K562 (cell line): ENCODE measurements around the gene RNU1-2.

Experiments
- CHD2 ChIP-seq: IDR thresholded peaks from 2 replicates; pipeline ENCODE4 v1.6.1; 2011; ENCODE audit warnings: low read depth, low read length
- FOXK2 ChIP-seq, 2 experiments: fragments of 450-650 bp; IDR thresholded peaks in 1 of 2; conservative IDR thresholded peaks in 1 of 2; 2 replicates each; pipeline ENCODE4 v1.6.1; 2016; ENCODE audit warnings: low read depth in 2 of 2, mild to moderate bottlenecking in 1 of 2
- HIVEP1 ChIP-seq: fragments of 250-450 bp; sonication (Bioruptor Pico); IDR thresholded peaks from 2 replicates; pipeline ENCODE4 v1.4.0; 2020; ENCODE audit warnings: mild to moderate bottlenecking
- MCM3 ChIP-seq: fragments of 450-650 bp; IDR thresholded peaks from 2 replicates; pipeline ENCODE4 v1.6.1; 2016
- NRF1 ChIP-seq, 2 experiments: fragments of 450-650 bp; IDR thresholded peaks in 1 of 2; conservative IDR thresholded peaks in 1 of 2; 2 replicates each; pipeline ENCODE4 v1.6.1; 2014; ENCODE audit warnings: mild to moderate bottlenecking in 2 of 2
- POLR2A ChIP-seq: fragments of 450-650 bp; conservative IDR thresholded peaks from 2 replicates; pipeline ENCODE4 v1.6.1; 2016
- TAF1 ChIP-seq: IDR thresholded peaks from 2 replicates; pipeline ENCODE4 v1.6.1; 2011; ENCODE audit warnings: mild to moderate bottlenecking, low read length, moderate library complexity; ENCODE audit not compliant: insufficient read depth, control insufficient read depth, severe bottlenecking; ENCODE audit errors: extremely low read depth
- TOE1 ChIP-seq, 2 experiments: fragments of 450-650 bp in 1 of 2; sonication (generic) in 1 of 2; formaldehyde crosslinking in 1 of 2; IDR thresholded peaks; 2 replicates each; pipeline versions ENCODE4 v1.7.1 to v1.8.0; 2016 to 2022; ENCODE audit warnings: borderline replicate concordance in 2 of 2, mild to moderate bottlenecking in 2 of 2, antibody characterized with exemption in 1 of 2, inconsistent platforms in 1 of 2, low read depth in 1 of 2, missing genetic modification reagents in 1 of 2, moderate library complexity in 1 of 2
- ZNF232 ChIP-seq: sonication (generic); formaldehyde crosslinking; IDR thresholded peaks from 2 replicates; pipeline ENCODE4 v1.8.0; 2022; ENCODE audit warnings: mild to moderate bottlenecking, missing genetic modification reagents
- ZNF263 ChIP-seq: sonication (generic); formaldehyde crosslinking; IDR thresholded peaks from 2 replicates; pipeline ENCODE4 v1.8.0; 2022; ENCODE audit warnings: mild to moderate bottlenecking, missing genetic modification reagents, borderline replicate concordance
- TF ChIP-seq, protein P1 (sequence below), 2 experiments: fragments of 450-650 bp; formaldehyde crosslinking in 1 of 2; IDR thresholded peaks; 2 replicates each; pipeline versions ENCODE4 v1.4.0 to v1.6.1; 2014 to 2020; ENCODE audit warnings: mild to moderate bottlenecking in 2 of 2, borderline replicate concordance in 1 of 2, low read depth in 1 of 2
- TF ChIP-seq, protein P2 (sequence below): sonication (generic); formaldehyde crosslinking; IDR thresholded peaks from 2 replicates; pipeline ENCODE4 v1.8.1; 2022; ENCODE audit warnings: missing genetic modification reagents
- TF ChIP-seq, protein P3 (sequence below), 3 experiments: IDR thresholded peaks in 2 of 3; conservative IDR thresholded peaks in 1 of 3; 2 replicates each; pipeline ENCODE4 v1.5.1; 2011 to 2012; ENCODE audit warnings: low read length in 3 of 3, mild to moderate bottlenecking in 3 of 3, control low read depth in 2 of 3, improper control_type of control experiment in 1 of 3, inconsistent platforms in 1 of 3, low read depth in 1 of 3, mixed read lengths in 1 of 3, moderate library complexity in 1 of 3; ENCODE audit not compliant: insufficient read depth in 2 of 3

DNA sequence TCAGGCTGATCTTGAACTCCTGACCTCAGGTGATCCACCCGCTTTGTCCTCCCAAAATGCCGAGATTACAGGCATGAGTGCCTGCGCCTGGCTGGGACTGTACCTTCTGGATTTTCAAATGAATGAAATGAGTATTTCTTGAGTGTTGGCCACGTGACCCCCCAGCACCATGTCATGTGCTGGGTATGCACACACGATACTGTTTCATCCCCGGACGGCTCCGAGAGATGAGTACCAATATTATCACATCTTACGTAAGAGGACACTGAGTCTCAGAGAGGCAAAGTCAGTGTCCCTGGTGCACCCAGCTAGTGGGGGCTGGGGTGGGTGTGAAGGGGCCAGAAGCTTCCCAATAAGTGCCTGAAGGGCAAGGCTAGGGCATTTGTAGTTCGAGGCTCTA, 25.2 kb downstream of the RNU1-2 start:
- TF ChIP-seq, protein P1, sequence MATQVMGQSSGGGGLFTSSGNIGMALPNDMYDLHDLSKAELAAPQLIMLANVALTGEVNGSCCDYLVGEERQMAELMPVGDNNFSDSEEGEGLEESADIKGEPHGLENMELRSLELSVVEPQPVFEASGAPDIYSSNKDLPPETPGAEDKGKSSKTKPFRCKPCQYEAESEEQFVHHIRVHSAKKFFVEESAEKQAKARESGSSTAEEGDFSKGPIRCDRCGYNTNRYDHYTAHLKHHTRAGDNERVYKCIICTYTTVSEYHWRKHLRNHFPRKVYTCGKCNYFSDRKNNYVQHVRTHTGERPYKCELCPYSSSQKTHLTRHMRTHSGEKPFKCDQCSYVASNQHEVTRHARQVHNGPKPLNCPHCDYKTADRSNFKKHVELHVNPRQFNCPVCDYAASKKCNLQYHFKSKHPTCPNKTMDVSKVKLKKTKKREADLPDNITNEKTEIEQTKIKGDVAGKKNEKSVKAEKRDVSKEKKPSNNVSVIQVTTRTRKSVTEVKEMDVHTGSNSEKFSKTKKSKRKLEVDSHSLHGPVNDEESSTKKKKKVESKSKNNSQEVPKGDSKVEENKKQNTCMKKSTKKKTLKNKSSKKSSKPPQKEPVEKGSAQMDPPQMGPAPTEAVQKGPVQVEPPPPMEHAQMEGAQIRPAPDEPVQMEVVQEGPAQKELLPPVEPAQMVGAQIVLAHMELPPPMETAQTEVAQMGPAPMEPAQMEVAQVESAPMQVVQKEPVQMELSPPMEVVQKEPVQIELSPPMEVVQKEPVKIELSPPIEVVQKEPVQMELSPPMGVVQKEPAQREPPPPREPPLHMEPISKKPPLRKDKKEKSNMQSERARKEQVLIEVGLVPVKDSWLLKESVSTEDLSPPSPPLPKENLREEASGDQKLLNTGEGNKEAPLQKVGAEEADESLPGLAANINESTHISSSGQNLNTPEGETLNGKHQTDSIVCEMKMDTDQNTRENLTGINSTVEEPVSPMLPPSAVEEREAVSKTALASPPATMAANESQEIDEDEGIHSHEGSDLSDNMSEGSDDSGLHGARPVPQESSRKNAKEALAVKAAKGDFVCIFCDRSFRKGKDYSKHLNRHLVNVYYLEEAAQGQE (IDR thresholded peaks at IDR 0.05; ENCODE audit: borderline replicate concordance): no peak
- TF ChIP-seq, protein P1 (CRISPR knock-in tag; IDR thresholded peaks at IDR 0.05; ENCODE audit: low read depth): no peak
- TF ChIP-seq CHD2 (no peak), FOXK2 (conservative IDR thresholded peaks at IDR 0.05 in 1 of 2, IDR thresholded peaks at IDR 0.05 in 1 of 2; ENCODE audit: low read depth in 2 of 2) (no peak), TAF1 (no peak), POLR2A (no peak), HIVEP1 (no peak), NRF1 (conservative IDR thresholded peaks at IDR 0.05 in 1 of 2, IDR thresholded peaks at IDR 0.05 in 1 of 2) (no peak), ZNF263 (CRISPR knock-in tag) (no peak), TOE1 (IDR thresholded peaks at IDR 0.05; ENCODE audit: borderline replicate concordance) (no peak), TOE1 (CRISPR knock-in tag; IDR thresholded peaks at IDR 0.05; ENCODE audit: borderline replicate concordance, low read depth) (no peak), ZNF232 (CRISPR knock-in tag) (no peak), MCM3 (no peak)
- TF ChIP-seq, protein P2, sequence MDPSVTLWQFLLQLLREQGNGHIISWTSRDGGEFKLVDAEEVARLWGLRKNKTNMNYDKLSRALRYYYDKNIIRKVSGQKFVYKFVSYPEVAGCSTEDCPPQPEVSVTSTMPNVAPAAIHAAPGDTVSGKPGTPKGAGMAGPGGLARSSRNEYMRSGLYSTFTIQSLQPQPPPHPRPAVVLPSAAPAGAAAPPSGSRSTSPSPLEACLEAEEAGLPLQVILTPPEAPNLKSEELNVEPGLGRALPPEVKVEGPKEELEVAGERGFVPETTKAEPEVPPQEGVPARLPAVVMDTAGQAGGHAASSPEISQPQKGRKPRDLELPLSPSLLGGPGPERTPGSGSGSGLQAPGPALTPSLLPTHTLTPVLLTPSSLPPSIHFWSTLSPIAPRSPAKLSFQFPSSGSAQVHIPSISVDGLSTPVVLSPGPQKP (CRISPR knock-in tag): no peak
- TF ChIP-seq, protein P3, sequence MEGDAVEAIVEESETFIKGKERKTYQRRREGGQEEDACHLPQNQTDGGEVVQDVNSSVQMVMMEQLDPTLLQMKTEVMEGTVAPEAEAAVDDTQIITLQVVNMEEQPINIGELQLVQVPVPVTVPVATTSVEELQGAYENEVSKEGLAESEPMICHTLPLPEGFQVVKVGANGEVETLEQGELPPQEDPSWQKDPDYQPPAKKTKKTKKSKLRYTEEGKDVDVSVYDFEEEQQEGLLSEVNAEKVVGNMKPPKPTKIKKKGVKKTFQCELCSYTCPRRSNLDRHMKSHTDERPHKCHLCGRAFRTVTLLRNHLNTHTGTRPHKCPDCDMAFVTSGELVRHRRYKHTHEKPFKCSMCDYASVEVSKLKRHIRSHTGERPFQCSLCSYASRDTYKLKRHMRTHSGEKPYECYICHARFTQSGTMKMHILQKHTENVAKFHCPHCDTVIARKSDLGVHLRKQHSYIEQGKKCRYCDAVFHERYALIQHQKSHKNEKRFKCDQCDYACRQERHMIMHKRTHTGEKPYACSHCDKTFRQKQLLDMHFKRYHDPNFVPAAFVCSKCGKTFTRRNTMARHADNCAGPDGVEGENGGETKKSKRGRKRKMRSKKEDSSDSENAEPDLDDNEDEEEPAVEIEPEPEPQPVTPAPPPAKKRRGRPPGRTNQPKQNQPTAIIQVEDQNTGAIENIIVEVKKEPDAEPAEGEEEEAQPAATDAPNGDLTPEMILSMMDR (IDR thresholded peaks at IDR 0.05 in 2 of 3, conservative IDR thresholded peaks at IDR 0.05 in 1 of 3; ENCODE audit: insufficient read depth in 2 of 3, low read depth in 1 of 3, low read length in 3 of 3): no peak
